GOT3 (cell line): ENCODE data around the gene GGT1.
"Not testable (repeated sequence)": the region's sequence is repeated elsewhere in the genome, so short reads cannot be mapped to it uniquely, and the experiment has no call there.

Source experiments
- DNase-seq: peaks from one replicate; lab custom pipeline; 2025; ENCODE audit warnings: mixed read lengths; lab: John Stamatoyannopoulos, UW

The GGT1 gene

DNA sequence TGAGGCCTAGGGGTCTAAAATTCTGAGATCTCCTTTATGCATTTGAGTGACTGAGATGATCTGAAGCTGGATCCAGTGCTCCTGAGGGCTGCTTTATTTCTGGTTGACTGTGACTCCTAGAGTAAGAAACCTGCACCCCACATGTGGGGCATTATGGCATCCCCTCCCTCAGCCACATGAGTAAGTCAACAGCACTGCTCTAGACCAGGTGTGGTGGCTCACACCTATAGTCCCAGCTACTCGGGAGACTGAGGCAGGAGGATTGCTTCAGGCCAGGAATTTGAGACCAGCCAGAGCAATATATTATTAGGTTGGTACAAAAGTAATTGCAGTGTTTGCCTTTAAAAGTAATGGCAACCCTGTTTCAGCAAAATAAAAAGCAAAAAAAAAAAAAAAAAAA is 39.3 kb downstream of the GGT1 start:
- not testable (repeated sequence) for DNase-seq

DNA sequence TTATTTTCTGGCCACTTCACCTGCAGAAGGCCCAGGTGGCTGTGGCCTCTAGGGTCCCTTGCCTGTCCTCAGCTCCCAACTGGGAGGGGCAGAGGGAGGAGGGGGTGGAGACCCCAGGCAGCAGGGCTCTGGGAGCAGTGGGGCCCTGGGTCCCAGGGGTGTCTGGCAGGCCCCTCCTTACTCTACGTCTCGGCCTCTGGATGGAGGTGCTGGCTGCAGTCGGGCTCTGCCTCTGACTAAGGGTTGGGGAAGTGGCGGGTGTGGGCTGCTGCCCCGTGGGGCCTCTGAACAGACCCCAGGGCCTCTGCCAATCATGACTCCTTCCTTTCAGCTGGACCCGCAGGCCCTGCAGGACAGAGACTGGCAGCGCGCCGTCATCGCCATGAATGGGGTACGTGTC is 41.4 kb downstream of the GGT1 start:
- DNase-seq = not testable (repeated sequence)

DNA sequence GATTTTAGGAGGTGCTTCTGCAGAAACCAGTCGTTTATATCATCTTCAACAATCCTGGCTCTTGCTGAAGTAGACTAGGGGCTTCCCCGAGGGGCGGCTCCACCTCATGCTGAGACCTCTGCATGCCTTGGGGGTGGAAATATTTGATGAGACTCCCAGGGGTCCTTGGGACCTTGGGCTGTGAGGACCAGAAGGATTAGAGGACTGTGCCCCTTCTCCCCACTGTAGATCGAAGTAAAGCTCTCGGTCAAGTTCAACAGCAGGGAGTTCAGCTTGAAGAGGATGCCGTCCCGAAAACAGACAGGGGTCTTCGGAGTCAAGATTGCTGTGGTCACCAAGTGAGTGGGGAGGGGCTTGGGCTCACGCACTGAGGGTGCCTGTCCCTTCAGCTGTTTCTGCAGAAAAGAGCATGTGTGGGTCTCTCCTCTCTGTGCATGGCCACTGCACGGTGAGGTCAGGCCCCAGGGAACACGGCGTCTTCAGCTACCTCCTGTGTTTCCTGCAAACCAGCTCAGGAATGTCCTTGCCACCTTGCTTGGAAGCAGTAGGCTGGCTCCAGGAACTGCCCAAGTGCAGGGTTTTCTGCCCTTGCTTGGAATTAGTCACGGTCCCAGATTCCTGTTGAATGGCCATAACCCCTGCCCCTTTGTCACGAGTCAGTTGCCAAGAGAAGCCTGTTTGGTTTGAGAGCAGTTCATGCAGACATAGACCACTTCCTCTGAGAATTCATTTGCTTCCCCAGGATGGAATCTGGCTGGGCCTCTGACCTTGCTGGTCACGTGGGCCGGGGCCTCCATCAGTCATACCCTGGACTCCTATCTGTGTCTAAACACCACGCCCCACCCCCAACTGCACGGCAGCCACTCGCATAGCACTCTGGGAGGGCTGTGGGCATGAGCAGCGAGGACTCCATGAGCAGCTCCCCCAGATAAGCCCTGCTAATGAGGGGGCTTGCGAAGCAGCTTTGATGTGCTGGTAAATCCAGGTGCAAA is 42.7 kb downstream of the GGT1 start:
- not testable (repeated sequence) for DNase-seq

DNA sequence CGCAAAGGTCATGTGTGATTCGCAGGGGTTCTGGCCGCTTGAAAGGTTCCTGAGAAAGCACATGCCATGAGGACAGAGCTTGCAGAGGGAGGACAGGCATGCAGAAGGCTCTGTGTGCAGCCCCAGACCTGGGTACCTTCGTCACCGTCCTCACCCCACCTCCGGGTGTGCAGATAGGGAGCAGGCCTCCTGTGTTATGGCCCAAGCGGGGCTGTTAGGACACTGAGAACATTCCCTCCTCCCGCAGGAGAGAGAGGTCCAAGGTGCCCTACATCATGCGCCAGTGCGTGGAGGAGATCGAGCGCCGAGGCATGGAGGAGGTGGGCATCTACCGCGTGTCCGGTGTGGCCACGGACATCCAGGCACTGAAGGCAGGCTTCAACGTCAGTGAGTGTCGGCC is 43.8 kb downstream of the GGT1 start:
- not testable (repeated sequence) for DNase-seq

DNA sequence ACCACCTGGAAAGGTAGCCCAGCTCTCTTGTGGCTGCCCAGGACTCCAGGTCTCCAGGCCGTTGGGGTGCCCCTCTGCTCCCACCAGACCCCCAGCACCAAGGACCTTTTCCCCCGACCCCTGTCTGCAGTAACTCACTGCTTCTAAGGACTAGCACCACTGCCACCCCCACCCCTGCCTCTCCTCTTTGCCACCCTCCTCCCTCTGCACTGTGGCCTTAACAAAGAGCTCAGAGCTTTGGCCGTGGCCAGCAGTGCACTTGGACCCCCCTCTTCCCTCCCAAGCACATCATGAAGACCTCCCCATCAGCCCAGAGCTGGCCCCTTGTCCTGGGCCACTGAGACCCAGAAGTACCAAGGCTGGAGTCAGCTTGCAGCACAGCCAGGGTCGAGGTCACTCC is 46.4 kb downstream of the GGT1 start:
- not testable (repeated sequence) for DNase-seq

DNA sequence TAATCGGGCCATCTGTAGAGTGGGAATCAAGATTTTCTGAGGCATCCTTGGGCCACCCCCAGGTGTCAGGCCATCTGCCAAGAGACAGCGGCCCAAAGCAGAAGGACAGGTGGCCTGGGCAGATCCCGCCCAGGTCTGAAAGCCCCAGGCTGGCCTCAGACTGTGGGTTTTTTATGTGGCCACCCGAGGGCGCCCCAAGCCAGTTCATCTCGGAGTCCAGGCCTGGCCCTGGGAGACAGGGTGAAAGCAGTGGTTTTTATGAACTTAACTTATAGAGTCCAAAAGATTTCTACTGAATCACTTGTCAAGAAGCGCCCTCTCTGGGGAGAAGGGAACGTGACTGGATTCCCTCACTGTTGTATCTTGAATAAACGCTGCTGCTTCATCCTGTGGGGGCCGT is 47.9 kb downstream of the GGT1 start:
- DNase-seq = not testable (repeated sequence)

DNA sequence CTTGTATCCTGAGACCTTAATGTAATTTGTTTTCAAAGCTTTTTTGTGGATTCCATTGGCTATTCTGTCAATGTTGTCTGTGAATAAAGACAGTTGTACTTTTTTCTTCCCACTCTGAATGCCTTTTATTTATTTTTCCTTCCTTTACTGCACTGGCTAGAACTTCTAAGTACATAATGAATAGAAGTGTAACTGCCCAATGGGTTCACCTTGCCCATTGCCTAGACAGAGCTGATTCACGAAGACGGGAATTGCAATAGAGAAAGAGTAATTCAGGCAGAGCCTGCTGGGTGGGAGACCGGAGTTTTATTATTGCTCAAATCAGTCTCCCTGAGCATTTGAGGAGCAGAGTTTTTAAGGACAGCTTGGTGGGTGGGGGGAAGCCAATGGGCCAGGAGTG is 62.4 kb downstream of the GGT1 start:
- not testable (repeated sequence) for DNase-seq

DNA sequence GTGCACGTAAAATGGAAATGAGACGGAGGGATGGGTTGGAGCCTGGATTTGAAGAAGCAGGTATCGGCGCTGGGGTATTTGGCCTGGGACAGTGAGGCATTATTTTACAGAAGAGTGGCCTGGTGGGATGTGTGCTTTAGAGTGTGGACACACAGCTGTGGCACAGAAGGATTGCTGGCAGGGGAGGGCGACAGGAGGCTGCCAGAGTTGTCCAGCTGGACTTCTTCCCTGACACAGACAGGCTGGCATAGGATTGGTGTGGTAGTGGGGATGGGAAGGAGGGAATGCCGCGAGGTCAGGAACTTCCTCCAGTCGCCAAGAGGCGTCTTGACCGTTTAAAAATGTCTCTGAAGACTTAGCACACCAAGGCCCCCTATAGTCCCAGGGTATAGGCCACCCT is 64.9 kb downstream of the GGT1 start:
- DNase-seq = not testable (repeated sequence)

DNA sequence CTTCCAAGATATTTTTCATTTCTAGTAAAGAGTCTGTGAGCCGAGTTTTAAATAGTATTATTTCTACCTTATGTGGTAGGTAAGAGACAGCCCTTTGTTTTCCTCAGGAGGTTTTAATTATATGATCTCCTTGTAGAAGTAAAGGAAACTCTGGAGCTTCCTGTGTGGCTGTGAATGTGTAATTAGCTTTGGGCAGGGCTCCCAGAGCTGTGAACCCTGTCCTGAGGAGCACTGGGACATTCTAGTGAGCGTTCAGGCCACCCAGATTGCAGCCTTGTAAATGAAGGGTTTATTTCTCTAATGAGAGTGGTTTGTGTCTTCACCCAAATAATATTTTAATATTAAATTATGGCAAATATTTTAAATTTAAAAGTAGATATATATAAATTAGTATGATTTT is 69.5 kb downstream of the GGT1 start:
- not testable (repeated sequence) for DNase-seq
